Loucy (cell line): Measurements from ENCODE around the gene OSBPL1A.

ENCODE experiments used
- CTCF ChIP-seq: fragments of 200-600 bp; sonication (generic); conservative IDR thresholded peaks from 2 replicates; pipeline ENCODE4 v1.5.1; 2014; ENCODE audit warnings: mild to moderate bottlenecking, antibody characterized with exemption, low read length
- EZH2phosphoT487 ChIP-seq: fragments of 200-600 bp; IDR thresholded peaks from 2 replicates; pipeline ENCODE4 v1.6.1; 2018; ENCODE audit warnings: antibody characterized with exemption, mild to moderate bottlenecking, moderate library complexity, borderline replicate concordance

DNA sequence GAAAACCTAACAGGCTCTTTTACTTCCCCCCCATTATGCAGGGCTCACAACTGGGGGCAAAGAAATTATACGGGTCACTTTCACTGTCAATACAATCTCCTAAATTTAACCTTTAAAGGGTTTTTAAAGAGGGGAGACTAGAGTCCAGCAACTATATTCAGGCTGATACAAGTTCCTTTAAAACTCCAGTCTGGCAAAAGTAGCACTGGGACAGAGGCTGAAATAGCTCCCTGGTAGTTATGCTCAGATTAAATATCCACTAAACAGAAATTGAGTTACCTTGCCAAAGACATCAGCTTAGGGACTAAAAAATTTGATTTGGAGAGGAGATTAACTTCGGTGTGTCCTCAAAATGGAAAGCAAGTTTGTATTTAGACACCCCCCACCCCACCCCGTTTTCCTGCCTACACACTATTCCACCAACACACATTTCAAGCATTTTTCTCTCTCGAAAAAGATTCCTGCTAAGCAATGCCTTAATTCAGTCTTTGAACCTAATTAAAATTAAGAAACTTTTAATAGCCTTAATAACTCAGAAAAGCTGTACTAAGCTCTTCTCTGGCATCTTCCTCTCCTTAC, 127.2 kb downstream of the OSBPL1A start:
- TF ChIP-seq CTCF (no peak), EZH2phosphoT487 (no peak)
